Hematopoietic multipotent progenitor cell (in vitro differentiated cells): Measurements from ENCODE around the gene OR51T1. TPM values are rescaled to one million over a fixed set of nuclear protein-coding genes. Genes with fewer than 3 reads are reported as not detected.
"Not testable (repeated sequence)": the region's sequence is repeated elsewhere in the genome, so short reads cannot be mapped to it uniquely, and the experiment has no call there.

Experiments used
- DNase-seq, 3 donors: peaks; one replicate each; pipeline ENCODE4 v3.0.0-alpha.2; 2011 to 2015; ENCODE audit warnings: low read depth in 2 of 3, low spot score in 2 of 3
- total RNA-seq: library from RNA; depleted of rRNA; stranded (reverse); fragments of >200 nt; gene quantifications from one replicate; pipeline ENCODE4 v1.2.3, GENCODE V29; 2012

OR51T1 gene
- not detected for total RNA-seq

- DNase-seq: no peak
These were observed at the start of gene OR51T1 for GRCh38 chr11:4881860-4882500. Gene OR51T1 (plus strand): TSS chr11:4881900. CDS start chr11:4881900, 0 bp downstream.

GRCh38 chr11:4839851-4840549, 41.7 kb upstream of the OR51T1 start:
- DNase-seq: no peak

- no peak for DNase-seq
These were observed 32.7 kb upstream of the OR51T1 start, which contains the start of gene OR51S1 for GRCh38 chr11:4848908-4849532. Gene OR51S1 (minus strand): TSS chr11:4849208. CDS start chr11:4849208, 0 bp downstream.

- no peak for DNase-seq
These were observed 30.7 kb upstream of the OR51T1 start for GRCh38 chr11:4851033-4851432.

GRCh38 chr11:4854286-4854685, 27.4 kb upstream of the OR51T1 start:
- DNase-seq: not testable (repeated sequence)

GRCh38 chr11:4862447-4863236, 19.1 kb upstream of the OR51T1 start:
- DNase-seq: no peak

- no peak for DNase-seq
These were observed 17.8 kb upstream of the OR51T1 start for GRCh38 chr11:4863876-4864275.

GRCh38 chr11:4865855-4866254, 15.8 kb upstream of the OR51T1 start:
- no peak for DNase-seq

GRCh38 chr11:4881188-4881587, 512 bp upstream of the OR51T1 start:
- no peak for DNase-seq

- DNase-seq: no peak
These were observed 843 bp downstream of the OR51T1 start for GRCh38 chr11:4882543-4882942.

- no peak for DNase-seq
These were observed 2.7 kb downstream of the OR51T1 start for GRCh38 chr11:4884361-4884760.

- DNase-seq: no peak
These were observed 4.5 kb downstream of the OR51T1 start for GRCh38 chr11:4886186-4886585.

- DNase-seq: no peak
These were observed 5.9 kb downstream of the OR51T1 start for GRCh38 chr11:4887591-4887990.

GRCh38 chr11:4890279-4890678, 8.6 kb downstream of the OR51T1 start:
- DNase-seq: no peak

GRCh38 chr11:4891996-4892640, 10.4 kb downstream of the OR51T1 start:
- DNase-seq: peak in 2 of 3 donors; percentile 0 to 26

GRCh38 chr11:4903484-4903883, 21.8 kb downstream of the OR51T1 start, which contains the start of gene OR51A7:
Gene OR51A7 (plus strand): TSS chr11:4903783. CDS start chr11:4907370, 3,587 bp downstream.
- DNase-seq: no peak

- no peak for DNase-seq
These were observed 34.9 kb downstream of the OR51T1 start for GRCh38 chr11:4916581-4916980.

- DNase-seq: no peak
These were observed 37.5 kb downstream of the OR51T1 start, which contains the start of gene OR51G2 for GRCh38 chr11:4919250-4919649. Gene OR51G2 (minus strand): TSS chr11:4919350. CDS start chr11:4915663, 3,687 bp downstream.

GRCh38 chr11:4921796-4922195, 40.1 kb downstream of the OR51T1 start:
- DNase-seq: no peak

GRCh38 chr11:4922304-4922703, 40.6 kb downstream of the OR51T1 start:
- no peak for DNase-seq
